HEK293 (cell line): ENCODE results near the gene KCND2.

Source experiments
- CTCF ChIA-PET: fragments of 350-600 bp; formaldehyde crosslinking; extraction: SDS; loops from one replicate; lab custom pipeline; 2021; ENCODE audit warnings: antibody characterized with exemption; lab: Yijun Ruan, JAX
- POLR2A ChIA-PET: fragments of 300-600 bp; formaldehyde crosslinking; extraction: SDS; loops from one replicate; lab custom pipeline; 2020; ENCODE audit warnings: antibody characterized with exemption, inconsistent platforms; lab: Yijun Ruan, JAX
- H3K27ac ChIP-seq: fragments of 200-500 bp; sonication (Bioruptor generic); 2 replicates; pipeline ENCODE4 v1.5.1; 2014; ENCODE audit warnings: low read depth, low read length, control low read depth, inconsistent platforms; ENCODE audit errors: extremely low read depth
- H3K36me3 ChIP-seq, 2 experiments: fragments of 200-500 bp in 1 of 2; sonication (Bioruptor generic) in 1 of 2; 1 replicate in 1 of 2; 2 replicates in 1 of 2; pipeline ENCODE4 v1.5.1; 2014 to 2017; ENCODE audit warnings: inconsistent platforms in 2 of 2, low read length in 2 of 2; ENCODE audit not compliant: control insufficient read depth in 2 of 2, insufficient read depth in 1 of 2
- H3K4me1 ChIP-seq: fragments of 200-500 bp; sonication (Bioruptor generic); 2 replicates; pipeline ENCODE4 v1.5.1; 2014; ENCODE audit warnings: mild to moderate bottlenecking, low read length, inconsistent platforms; ENCODE audit not compliant: control insufficient read depth, insufficient read depth
- H3K4me3 ChIP-seq: 2 replicates; pipeline ENCODE4 v1.5.1; 2011; ENCODE audit warnings: low read depth, mild to moderate bottlenecking, control low read depth, low read length, moderate library complexity
- H3K9me3 ChIP-seq: fragments of 200-500 bp; sonication (Bioruptor generic); 2 replicates; pipeline ENCODE4 v1.5.1; 2014; ENCODE audit warnings: low read depth, low read length, inconsistent platforms; ENCODE audit not compliant: control insufficient read depth, insufficient read depth
- BCL6B ChIP-seq: fragments of 450-650 bp; formaldehyde crosslinking; IDR thresholded peaks from 2 replicates; pipeline ENCODE4 v1.5.1; 2017; ENCODE audit warnings: missing biosample characterization, missing genetic modification characterization
- MYNN ChIP-seq: fragments of 450-650 bp; formaldehyde crosslinking; IDR thresholded peaks from 2 replicates; pipeline ENCODE4 v1.5.1; 2016; ENCODE audit warnings: missing biosample characterization, missing genetic modification characterization, borderline replicate concordance
- PBX3 ChIP-seq: sonication (generic); formaldehyde crosslinking; IDR thresholded peaks from 2 replicates; pipeline ENCODE4 v1.8.1; 2022; ENCODE audit warnings: mild to moderate bottlenecking, moderate library complexity, missing genetic modification reagents
- REST ChIP-seq: fragments of 450-650 bp; formaldehyde crosslinking; IDR thresholded peaks from 2 replicates; pipeline ENCODE4 v1.5.1; 2016; ENCODE audit warnings: missing biosample characterization, missing genetic modification characterization
- SETDB1 ChIP-seq: IDR thresholded peaks from one replicate; pipeline ENCODE4 v1.6.1; 2017; ENCODE audit warnings: mild to moderate bottlenecking, low read length, moderate library complexity, mixed read lengths; ENCODE audit not compliant: insufficient read length
- YY2 ChIP-seq: fragments of 450-650 bp; formaldehyde crosslinking; IDR thresholded peaks from 2 replicates; pipeline ENCODE4 v1.5.1; 2016; ENCODE audit warnings: missing biosample characterization, missing genetic modification characterization
- ZBTB1 ChIP-seq: fragments of 450-650 bp; formaldehyde crosslinking; IDR thresholded peaks from 2 replicates; pipeline ENCODE4 v1.5.1; 2016; ENCODE audit warnings: missing biosample characterization, missing genetic modification characterization
- ZBTB20 ChIP-seq: fragments of 450-650 bp; formaldehyde crosslinking; IDR thresholded peaks from 2 replicates; pipeline ENCODE4 v1.5.1; 2016; ENCODE audit warnings: missing biosample characterization, missing genetic modification characterization
- ZFP37 ChIP-seq: fragments of 450-650 bp; formaldehyde crosslinking; IDR thresholded peaks from 2 replicates; pipeline ENCODE4 v1.5.1; 2016; ENCODE audit warnings: missing biosample characterization, missing genetic modification characterization
- ZNF175 ChIP-seq: fragments of 450-650 bp; formaldehyde crosslinking; IDR thresholded peaks from 2 replicates; pipeline ENCODE4 v1.5.1; 2016; ENCODE audit warnings: missing biosample characterization, missing genetic modification characterization
- ZNF202 ChIP-seq: fragments of 450-650 bp; formaldehyde crosslinking; IDR thresholded peaks from 2 replicates; pipeline ENCODE4 v1.5.1; 2016; ENCODE audit warnings: missing biosample characterization, missing genetic modification characterization, borderline replicate concordance
- ZNF214 ChIP-seq: fragments of 450-650 bp; formaldehyde crosslinking; IDR thresholded peaks from 2 replicates; pipeline ENCODE4 v1.5.1; 2017; ENCODE audit warnings: missing biosample characterization, mild to moderate bottlenecking, missing genetic modification characterization, borderline replicate concordance
- ZNF221 ChIP-seq: fragments of 450-650 bp; formaldehyde crosslinking; IDR thresholded peaks from 2 replicates; pipeline ENCODE4 v1.5.1; 2017; ENCODE audit warnings: missing biosample characterization, missing genetic modification characterization, borderline replicate concordance
- ZNF311 ChIP-seq: fragments of 450-650 bp; formaldehyde crosslinking; IDR thresholded peaks from 2 replicates; pipeline ENCODE4 v1.5.1; 2017; ENCODE audit warnings: missing biosample characterization, missing genetic modification characterization, borderline replicate concordance
- ZNF416 ChIP-seq: fragments of 450-650 bp; formaldehyde crosslinking; IDR thresholded peaks from 2 replicates; pipeline ENCODE4 v1.5.1; 2016; ENCODE audit warnings: missing biosample characterization, missing genetic modification characterization
- ZNF555 ChIP-seq: fragments of 450-650 bp; formaldehyde crosslinking; conservative IDR thresholded peaks from 2 replicates; pipeline ENCODE4 v1.5.1; 2017; ENCODE audit warnings: missing biosample characterization, mild to moderate bottlenecking, missing genetic modification characterization, inconsistent platforms
- ZNF558 ChIP-seq: fragments of 450-650 bp; formaldehyde crosslinking; IDR thresholded peaks from 2 replicates; pipeline ENCODE4 v1.5.1; 2016; ENCODE audit warnings: missing biosample characterization, missing genetic modification characterization
- ZNF610 ChIP-seq: fragments of 450-650 bp; formaldehyde crosslinking; IDR thresholded peaks from 2 replicates; pipeline ENCODE4 v1.5.1; 2016; ENCODE audit warnings: missing biosample characterization, missing genetic modification characterization, borderline replicate concordance
- ZNF670 ChIP-seq: fragments of 450-650 bp; formaldehyde crosslinking; IDR thresholded peaks from 2 replicates; pipeline ENCODE4 v1.5.1; 2016; ENCODE audit warnings: missing biosample characterization, missing genetic modification characterization, low read depth
- ZNF792 ChIP-seq: fragments of 450-650 bp; formaldehyde crosslinking; IDR thresholded peaks from 2 replicates; pipeline ENCODE4 v1.5.1; 2016; ENCODE audit warnings: missing biosample characterization, missing genetic modification characterization
- ZSCAN5A ChIP-seq: fragments of 450-650 bp; formaldehyde crosslinking; IDR thresholded peaks from 2 replicates; pipeline ENCODE4 v1.5.1; 2016; ENCODE audit warnings: missing biosample characterization, missing genetic modification characterization

KCND2 gene

GRCh38 chr7:120480472-120480871 is 207.5 kb downstream of the KCND2 start:
- POLR2A ChIA-PET, result no interaction called here
- no peak overlapping the region for H3K27ac ChIP-seq
- TF ChIP-seq PBX3 (CRISPR knock-in tag), result no peak
- no peaks in the 10 kb centered on the region for H3K36me3 ChIP-seq
- CTCF ChIA-PET, result no interaction called here
- H3K4me3 ChIP-seq, result no peak overlapping the region
- H3K4me1 ChIP-seq, result no peaks in the 10 kb centered on the region
- no peaks in the 10 kb centered on the region for H3K9me3 ChIP-seq

GRCh38 chr7:120480930-120481329 is 208.0 kb downstream of the KCND2 start:
- TF ChIP-seq ZNF175 (tag by site-specific recombination), result no peak
- TF ChIP-seq MYNN (tag by site-specific recombination), result no peak
- no peak for TF ChIP-seq ZBTB1 (tag by site-specific recombination)
- no peak for TF ChIP-seq REST (tag by site-specific recombination)
- no peak for TF ChIP-seq ZNF670 (tag by site-specific recombination)
- TF ChIP-seq ZNF202 (tag by site-specific recombination), result no peak
- no peak for TF ChIP-seq ZNF555
- no peak for TF ChIP-seq ZNF221 (tag by site-specific recombination)
- no peak for TF ChIP-seq YY2 (tag by site-specific recombination)
- TF ChIP-seq ZNF558 (tag by site-specific recombination), result no peak
- no peak for TF ChIP-seq SETDB1
- TF ChIP-seq BCL6B (tag by site-specific recombination), result no peak
- no peak for TF ChIP-seq ZBTB20 (tag by site-specific recombination)
- TF ChIP-seq ZNF311 (tag by site-specific recombination), result no peak
- no peak for TF ChIP-seq ZNF416
- TF ChIP-seq ZSCAN5A (tag by site-specific recombination), result no peak
- TF ChIP-seq ZNF792 (tag by site-specific recombination), result no peak
- no peak for TF ChIP-seq ZNF214 (tag by site-specific recombination)
- no peak for TF ChIP-seq ZFP37 (tag by site-specific recombination)
- TF ChIP-seq ZNF610 (tag by site-specific recombination), result no peak
- Histone ChIP-seq H3K27ac (no peak overlapping the region), H3K4me1 (no peaks in the 10 kb centered on the region; the same call in 1 of the 2 replicates), H3K36me3 (no peaks in the 10 kb centered on the region), H3K4me3 (no peak overlapping the region), H3K9me3 (no peaks in the 10 kb centered on the region)
- ChIA-PET CTCF (no interaction called here), POLR2A (no interaction called here)
